Neural progenitor cell (in vitro differentiated cells): ENCODE data around the gene CCNY. TPM values are rescaled to one million over a fixed set of nuclear protein-coding genes. Genes with fewer than 3 reads are reported as not detected.

Experiments used
- DNase-seq: peaks from one replicate; pipeline ENCODE4 v3.0.0-alpha.2; 2016; ENCODE audit warnings: low spot score
- H2AFZ ChIP-seq: fragments of 200-600 bp; sonication (generic); replicated peaks from 2 replicates; pipeline ENCODE4 v1.6.1; 2016; ENCODE audit warnings: antibody characterized with exemption
- H3F3A ChIP-seq: fragments of 200-600 bp; sonication (generic); 2 replicates; pipeline ENCODE4 v1.6.1; 2016; ENCODE audit warnings: antibody characterized with exemption, low read depth
- H3K27ac ChIP-seq: fragments of 200-600 bp; sonication (generic); 2 replicates; pipeline ENCODE4 v1.5.1; 2016; ENCODE audit warnings: mild to moderate bottlenecking
- H3K27me3 ChIP-seq: fragments of 200-600 bp; sonication (generic); 2 replicates; pipeline ENCODE4 v1.6.1; 2016; ENCODE audit warnings: mild to moderate bottlenecking, moderate library complexity
- H3K36me3 ChIP-seq: fragments of 200-600 bp; sonication (generic); 2 replicates; pipeline ENCODE4 v1.5.1; 2016
- H3K4me1 ChIP-seq: fragments of 200-600 bp; sonication (generic); 2 replicates; pipeline ENCODE4 v1.6.1; 2016; ENCODE audit warnings: mixed run types
- H3K4me2 ChIP-seq: fragments of 200-600 bp; sonication (generic); 2 replicates; pipeline ENCODE4 v1.6.1; 2016
- H3K4me3 ChIP-seq: fragments of 200-600 bp; sonication (generic); 2 replicates; pipeline ENCODE4 v1.5.1; 2016
- H3K79me2 ChIP-seq: fragments of 200-600 bp; sonication (generic); 2 replicates; pipeline ENCODE4 v1.6.1; 2016; ENCODE audit warnings: low read depth
- H3K9ac ChIP-seq: fragments of 200-600 bp; sonication (generic); 2 replicates; pipeline ENCODE4 v1.6.1; 2016
- H3K9me3 ChIP-seq: fragments of 200-600 bp; sonication (generic); 2 replicates; pipeline ENCODE4 v1.5.1; 2016; ENCODE audit warnings: low read depth
- H4K20me1 ChIP-seq: fragments of 200-600 bp; sonication (generic); 2 replicates; pipeline ENCODE4 v1.6.1; 2016; ENCODE audit warnings: low read depth
- H3K27ac Mint-ChIP-seq: 3 replicates; pipeline ENCODE4 v1.8.0; 2021; ENCODE audit warnings: mixed read lengths
- H3K27me3 Mint-ChIP-seq: 2 replicates; pipeline ENCODE4 v1.8.0; 2022; ENCODE audit warnings: low read depth, mild to moderate bottlenecking, inconsistent platforms, moderate library complexity, mixed read lengths; ENCODE audit not compliant: insufficient read depth
- H3K36me3 Mint-ChIP-seq: 3 replicates; pipeline ENCODE4 v1.8.0; 2021; ENCODE audit warnings: mixed read lengths
- H3K4me1 Mint-ChIP-seq: 3 replicates; pipeline ENCODE4 v1.8.0; 2021; ENCODE audit warnings: mixed read lengths
- H3K4me3 Mint-ChIP-seq: 3 replicates; pipeline ENCODE4 v1.8.0; 2021; ENCODE audit warnings: mild to moderate bottlenecking, moderate library complexity, mixed read lengths
- H3K9me3 Mint-ChIP-seq: 3 replicates; pipeline ENCODE4 v1.8.0; 2020; ENCODE audit warnings: mixed read lengths
- CTCF ChIP-seq: fragments of 200-600 bp; sonication (generic); IDR thresholded peaks from 2 replicates; pipeline ENCODE4 v1.5.1; 2017; ENCODE audit warnings: antibody characterized with exemption, mild to moderate bottlenecking
- EZH2 ChIP-seq: fragments of 200-600 bp; sonication (generic); IDR thresholded peaks from 2 replicates; pipeline ENCODE4 v1.6.1; 2017; ENCODE audit warnings: antibody characterized with exemption, mild to moderate bottlenecking, moderate library complexity
- EZH2phosphoT487 ChIP-seq: fragments of 200-600 bp; sonication (generic); IDR thresholded peaks from 2 replicates; pipeline ENCODE4 v1.6.1; 2017; ENCODE audit warnings: antibody characterized with exemption
- total RNA-seq: library from RNA; depleted of rRNA; stranded (reverse); fragments of >200 nt; gene quantifications from 2 replicates; pipeline ENCODE4 v1.2.3, GENCODE V29; 2015; ENCODE audit warnings: low replicate concordance

The CCNY gene
- total RNA-seq, 1 donor from 2014 or later: 46.7 TPM

- no peaks in the 10 kb centered on the region for H3K36me3 Mint-ChIP-seq
- no peak overlapping the region for H2AFZ ChIP-seq
- no peak overlapping the region for H3K27ac Mint-ChIP-seq
- H3K4me1 ChIP-seq: peaks cover 37% of the 10 kb centered on the region
- H3K36me3 ChIP-seq: no peaks in the 10 kb centered on the region
- H3K9me3 ChIP-seq: no peaks in the 10 kb centered on the region
- H3K27me3 Mint-ChIP-seq: peaks cover 9% of the 10 kb centered on the region
- DNase-seq: no peak
- H3K27ac ChIP-seq: no peak overlapping the region
- peaks cover 54% of the 10 kb centered on the region for H3K4me1 Mint-ChIP-seq
- peaks cover 62% of the 10 kb centered on the region for H4K20me1 ChIP-seq
- no peak for TF ChIP-seq EZH2
- TF ChIP-seq EZH2phosphoT487: no peak
- TF ChIP-seq CTCF: no peak
- no peaks in the 10 kb centered on the region for H3K9me3 Mint-ChIP-seq
- H3K4me2 ChIP-seq: no peak overlapping the region
- no peak overlapping the region for H3K4me3 ChIP-seq
- H3F3A ChIP-seq: peaks cover 18% of the 10 kb centered on the region
- no peak overlapping the region for H3K9ac ChIP-seq
- no peaks in the 10 kb centered on the region for H3K27me3 ChIP-seq
- peaks cover 82% of the 10 kb centered on the region for H3K79me2 ChIP-seq
- no peak overlapping the region for H3K4me3 Mint-ChIP-seq
Observed at GRCh38 chr10:35415505-35415904, 79.2 kb downstream of the CCNY start.

GRCh38 chr10:35416619-35417312 is 80.5 kb downstream of the CCNY start:
- Histone ChIP-seq H3K27me3 (no peaks in the 10 kb centered on the region), H3K9me3 (no peaks in the 10 kb centered on the region), H3F3A (peaks cover 18% of the 10 kb centered on the region), H3K4me1 (peaks cover 40% of the 10 kb centered on the region), H3K4me3 (no peak overlapping the region), H3K27ac (no peak overlapping the region), H2AFZ (no peak overlapping the region), H3K4me2 (peak overlapping the region; percentile 4), H3K9ac (no peak overlapping the region), H3K36me3 (no peaks in the 10 kb centered on the region), H3K79me2 (peaks cover 81% of the 10 kb centered on the region), H4K20me1 (peaks cover 62% of the 10 kb centered on the region)
- Mint-ChIP-seq H3K27me3 (peaks cover 9% of the 10 kb centered on the region), H3K9me3 (no peaks in the 10 kb centered on the region), H3K36me3 (no peaks in the 10 kb centered on the region), H3K4me1 (peaks cover 62% of the 10 kb centered on the region), H3K27ac (peak overlapping the region; percentile 65), H3K4me3 (no peak overlapping the region)
- TF ChIP-seq EZH2phosphoT487 (no peak), CTCF (no peak), EZH2 (no peak)
- DNase-seq: peak; percentile 36

- H3K27me3 ChIP-seq: no peaks in the 10 kb centered on the region
- no peak for DNase-seq
- no peak overlapping the region for H3K4me3 ChIP-seq
- H3K4me2 ChIP-seq: peak overlapping the region; percentile 4
- no peak overlapping the region for H3K9ac ChIP-seq
- H3K4me1 ChIP-seq: peaks cover 41% of the 10 kb centered on the region
- no peak for TF ChIP-seq EZH2
- TF ChIP-seq CTCF: no peak
- TF ChIP-seq EZH2phosphoT487: no peak
- no peaks in the 10 kb centered on the region for H3K36me3 ChIP-seq
- Mint-ChIP-seq H3K4me3 (no peak overlapping the region), H3K27ac (no peak overlapping the region), H3K36me3 (no peaks in the 10 kb centered on the region), H3K4me1 (peaks cover 65% of the 10 kb centered on the region), H3K27me3 (peaks cover 9% of the 10 kb centered on the region), H3K9me3 (no peaks in the 10 kb centered on the region)
- peaks cover 61% of the 10 kb centered on the region for H4K20me1 ChIP-seq
- H3K27ac ChIP-seq: no peak overlapping the region
- H3K9me3 ChIP-seq: no peaks in the 10 kb centered on the region
- no peak overlapping the region for H2AFZ ChIP-seq
- peaks cover 18% of the 10 kb centered on the region for H3F3A ChIP-seq
- peaks cover 81% of the 10 kb centered on the region for H3K79me2 ChIP-seq
Observed at GRCh38 chr10:35417313-35417625, 81.0 kb downstream of the CCNY start.
